Endothelial cell of umbilical vein (primary cell): Measurements from ENCODE around the gene LRRTM4. TPM values are rescaled to one million over a fixed set of nuclear protein-coding genes. Genes with fewer than 3 reads are reported as not detected.

Experiments used
- BruUV-seq: library from RNA; stranded (reverse); fragments of 400-500 nt; replicated peaks from 2 replicates; lab custom pipeline; 2021; lab: Mats Ljungman, UMichigan
- CTCF ChIA-PET: fragments of 300-600, 350-600 bp; sonication (Branson Sonifier 250); formaldehyde crosslinking; loops from one replicate; lab custom pipeline; 2021; ENCODE audit warnings: antibody characterized with exemption, inconsistent platforms; lab: Charles Lee
- POLR2A ChIA-PET: fragments of 300-600, 350-600 bp; sonication (Branson Sonifier 250); formaldehyde crosslinking; loops from one replicate; lab custom pipeline; 2021; ENCODE audit warnings: antibody characterized with exemption, inconsistent platforms; lab: Charles Lee
- DNase-seq: peaks from one replicate; pipeline ENCODE4 v3.0.0-alpha.2; 2011; ENCODE audit warnings: low read depth, low spot score
- FAIRE-seq: peaks from 2 replicates; lab custom pipeline; 2011; peaks lifted over from hg19 to GRCh38; lab: Jason Lieb, UNC
- H2AFZ ChIP-seq: 2 replicates; pipeline ENCODE4 v1.6.0; 2012; ENCODE audit warnings: low read depth, low read length, control low read depth, inconsistent platforms
- H3K27ac ChIP-seq: 2 replicates; pipeline ENCODE4 v1.5.1; 2011; ENCODE audit warnings: low read depth, mild to moderate bottlenecking, control low read depth, low read length, moderate library complexity; ENCODE audit not compliant: insufficient read depth
- H3K27me3 ChIP-seq, 2 experiments: 2 replicates each; pipeline versions ENCODE4 v1.6.0 to v1.6.1; 2011; ENCODE audit warnings: low read length in 2 of 2, mixed read lengths in 1 of 2; ENCODE audit not compliant: control insufficient read depth in 2 of 2, insufficient read depth in 2 of 2
- H3K36me3 ChIP-seq, 2 experiments: 2 replicates in 1 of 2; 3 replicates in 1 of 2; pipeline ENCODE4 v1.5.1; 2011; ENCODE audit warnings: low read length in 2 of 2, mild to moderate bottlenecking in 1 of 2, moderate library complexity in 1 of 2; ENCODE audit not compliant: control insufficient read depth in 2 of 2, insufficient read depth in 2 of 2; ENCODE audit errors: extremely low read depth in 1 of 2
- H3K4me1 ChIP-seq: 3 replicates; pipeline ENCODE4 v1.5.1; 2011; ENCODE audit warnings: mild to moderate bottlenecking, low read length; ENCODE audit not compliant: control insufficient read depth, insufficient read depth; ENCODE audit errors: extremely low read depth
- H3K4me2 ChIP-seq: 2 replicates; pipeline ENCODE4 v1.6.1; 2011; ENCODE audit warnings: low read length, control low read depth, mixed read lengths; ENCODE audit not compliant: insufficient read depth
- H3K4me3 ChIP-seq, 3 experiments: fragments of 200-600 bp in 1 of 3; sonication (generic), shearing (Covaris generic) in 1 of 3; replicated peaks in 1 of 3; 2 replicates each; pipeline ENCODE4 v1.5.1; 2011 to 2016; ENCODE audit warnings: control low read depth in 3 of 3, low read length in 3 of 3, mild to moderate bottlenecking in 2 of 3, inconsistent platforms in 1 of 3, low read depth in 1 of 3, moderate library complexity in 1 of 3; ENCODE audit not compliant: insufficient read depth in 1 of 3
- H3K79me2 ChIP-seq: 2 replicates; pipeline ENCODE4 v1.6.0; 2012; ENCODE audit warnings: low read length, inconsistent platforms; ENCODE audit not compliant: control insufficient read depth, insufficient read depth
- H3K9ac ChIP-seq: replicated peaks from 2 replicates; pipeline ENCODE3; 2011; ENCODE audit warnings: low read length, control low read depth; ENCODE audit not compliant: insufficient read depth; ENCODE audit errors: extremely low read depth
- H3K9me1 ChIP-seq: replicated peaks from 3 replicates; pipeline ENCODE4 v1.6.0; 2011; ENCODE audit warnings: mild to moderate bottlenecking, low read length; ENCODE audit not compliant: control insufficient read depth, insufficient read depth; ENCODE audit errors: extremely low read depth
- H3K9me3 ChIP-seq: replicated peaks from 2 replicates; pipeline ENCODE4 v1.5.1; 2012; ENCODE audit warnings: low read length, inconsistent platforms; ENCODE audit not compliant: control insufficient read depth, insufficient read depth
- H4K20me1 ChIP-seq: replicated peaks from 2 replicates; pipeline ENCODE3; 2011; ENCODE audit warnings: mild to moderate bottlenecking, low read length; ENCODE audit not compliant: control insufficient read depth, insufficient read depth; ENCODE audit errors: extremely low read depth
- CTCF ChIP-seq, 2 donors: IDR thresholded peaks; 1 replicate in 1 of 2; 2 replicates in 1 of 2; pipeline ENCODE4 v1.5.1; 2011; ENCODE audit warnings: low read length in 2 of 2, mild to moderate bottlenecking in 2 of 2, moderate library complexity in 2 of 2, control low read depth in 1 of 2, inconsistent platforms in 1 of 2, low read depth in 1 of 2; ENCODE audit not compliant: insufficient read depth in 1 of 2; ENCODE audit errors: extremely low read depth in 1 of 2
- EZH2 ChIP-seq: IDR thresholded peaks from 2 replicates; pipeline ENCODE4 v1.6.1; 2012; ENCODE audit warnings: borderline replicate concordance, low read depth, mild to moderate bottlenecking, moderate library complexity, low read length, inconsistent platforms; ENCODE audit not compliant: severe bottlenecking
- FOS ChIP-seq: IDR thresholded peaks from 2 replicates; pipeline ENCODE4 v1.6.1; 2011; ENCODE audit warnings: mild to moderate bottlenecking, low read length, moderate library complexity, borderline replicate concordance; ENCODE audit not compliant: insufficient read depth
- GATA2 ChIP-seq: IDR thresholded peaks from 2 replicates; pipeline ENCODE4 v1.7.0; 2011; ENCODE audit warnings: low read depth, mild to moderate bottlenecking, moderate library complexity, mixed read lengths, low read length; ENCODE audit not compliant: insufficient read length, insufficient read depth
- JUN ChIP-seq: IDR thresholded peaks from 2 replicates; pipeline ENCODE4 v1.6.1; 2011; ENCODE audit warnings: borderline replicate concordance, low read depth; ENCODE audit not compliant: insufficient read length, insufficient read depth
- MAX ChIP-seq: IDR thresholded peaks from 2 replicates; pipeline ENCODE4 v1.6.1; 2011; ENCODE audit not compliant: insufficient read depth, insufficient read length
- MYC ChIP-seq: IDR thresholded peaks from one replicate; pipeline ENCODE4 v1.6.1; 2011; ENCODE audit warnings: mild to moderate bottlenecking, low read depth, low read length
- POLR2A ChIP-seq: IDR thresholded peaks from 2 replicates; pipeline ENCODE4 v1.6.1; 2012; ENCODE audit warnings: low read depth, mild to moderate bottlenecking, control low read depth, low read length
- POLR2AphosphoS5 ChIP-seq: IDR thresholded peaks from 2 replicates; pipeline ENCODE4 v1.6.1; 2012; ENCODE audit warnings: low read depth, mild to moderate bottlenecking, control low read depth, low read length, moderate library complexity; ENCODE audit not compliant: insufficient read depth
- dilution Hi-C: fragments of 300-500 bp; cut with MboI; formaldehyde crosslinking; loops from one replicate; pipeline ENCODE4 v1.15.0; 2019; ENCODE audit warnings: low sequenced_read_pairs; ENCODE audit not compliant: extremely low pct_ligation_motif_present
- intact Hi-C: fragments of 100-400 bp; cut with micrococcal nuclease; formaldehyde crosslinking; loops from one replicate; pipeline ENCODE4 v1.10.0; 2022
- polyA plus RNA-seq, 4 experiments: library from polyadenylated mRNA; depleted of rRNA in 3 of 4; stranded (reverse) in 3 of 4; unstranded in 1 of 4; fragments of >200 nt; gene quantifications; 2 replicates each; pipeline versions ENCODE4 v1.2.1 to v1.2.3, GENCODE V29; 2011 to 2012; ENCODE audit warnings: missing spikeins in 1 of 4
- total RNA-seq: library from RNA; stranded (reverse); gene quantifications from 2 replicates; pipeline ENCODE4 v1.2.3, GENCODE V29; 2021

The LRRTM4 gene
- total and polyA plus RNA-seq, 2 donors (not counting 3 experiments of a cell fraction or from before 2014, with no cell fraction given): not detected

- no peak for DNase-seq
- CTCF ChIA-PET: no interaction called here
- BruUV-seq: no TSS peak
- POLR2A ChIA-PET: no interaction called here
- H3K4me2 ChIP-seq: no peak overlapping the region
- H3K4me1 ChIP-seq: no peaks in the 10 kb centered on the region
- no peaks in the 10 kb centered on the region for H3K9me1 ChIP-seq
- no peak for TF ChIP-seq JUN
- TF ChIP-seq FOS: no peak
- TF ChIP-seq POLR2AphosphoS5: no peak
- TF ChIP-seq CTCF (IDR thresholded peaks at IDR 0.05; ENCODE audit: extremely low read depth in 1 of 2, insufficient read depth in 1 of 2, low read depth in 1 of 2, low read length in 2 of 2): no peak
- no peak for TF ChIP-seq EZH2
- no peak for TF ChIP-seq POLR2A
- intact Hi-C loops: no loop called here
- no peak overlapping the region for H3K4me3 ChIP-seq
- no peaks in the 10 kb centered on the region for H3K79me2 ChIP-seq
- H3K9ac ChIP-seq: no peak overlapping the region
- no peak overlapping the region for H2AFZ ChIP-seq
- H3K27me3 ChIP-seq: no peaks in the 10 kb centered on the region
- H4K20me1 ChIP-seq: no peaks in the 10 kb centered on the region
- FAIRE-seq: no peak
- no peak overlapping the region for H3K27ac ChIP-seq
- peaks cover 4% of the 10 kb centered on the region for H3K9me3 ChIP-seq
- H3K36me3 ChIP-seq: no peaks in the 10 kb centered on the region
- dilution Hi-C loops: no loop called here
Observed at GRCh38 chr2:77479895-77480294, 42.3 kb downstream of the LRRTM4 start.

- ChIA-PET POLR2A (no interaction called here), CTCF (no interaction called here)
- Histone ChIP-seq H4K20me1 (no peaks in the 10 kb centered on the region), H3K4me2 (no peak overlapping the region), H3K9me3 (peaks cover 4% of the 10 kb centered on the region), H3K4me1 (no peaks in the 10 kb centered on the region), H3K4me3 (no peak overlapping the region), H3K9me1 (no peaks in the 10 kb centered on the region), H3K27me3 (no peaks in the 10 kb centered on the region), H3K9ac (no peak overlapping the region), H2AFZ (no peak overlapping the region), H3K27ac (no peak overlapping the region), H3K79me2 (no peaks in the 10 kb centered on the region), H3K36me3 (no peaks in the 10 kb centered on the region)
- intact Hi-C loops (no loop called here), dilution Hi-C loops (no loop called here)
- no peak for FAIRE-seq
- TF ChIP-seq EZH2: no peak
- no peak for TF ChIP-seq JUN
- TF ChIP-seq GATA2: no peak
- TF ChIP-seq MAX: no peak
- no peak for TF ChIP-seq POLR2AphosphoS5
- TF ChIP-seq POLR2A: no peak
- TF ChIP-seq FOS: no peak
- no peak for TF ChIP-seq MYC
- no peak for TF ChIP-seq CTCF (IDR thresholded peaks at IDR 0.05; ENCODE audit: extremely low read depth in 1 of 2, insufficient read depth in 1 of 2, low read depth in 1 of 2, low read length in 2 of 2)
- no peak for DNase-seq
- no TSS peak for BruUV-seq
Observed at GRCh38 chr2:77479395-77479794, 42.8 kb downstream of the LRRTM4 start.
